Stimulated activated CD4-positive, alpha-beta T cell treated with anti-CD3 and anti-CD28 coated beads, Interleukin-4, amount 100 ng/mL, for 24 hours (primary cell): ENCODE results near the gene OSGEP.
"Not testable (repeated sequence)": the region's sequence is repeated elsewhere in the genome, so short reads cannot be mapped to it uniquely, and the experiment has no call there.

ENCODE experiments used
- DNase-seq: peaks from one replicate; pipeline ENCODE4 v3.0.0-alpha.2; 2020

OSGEP gene

DNA sequence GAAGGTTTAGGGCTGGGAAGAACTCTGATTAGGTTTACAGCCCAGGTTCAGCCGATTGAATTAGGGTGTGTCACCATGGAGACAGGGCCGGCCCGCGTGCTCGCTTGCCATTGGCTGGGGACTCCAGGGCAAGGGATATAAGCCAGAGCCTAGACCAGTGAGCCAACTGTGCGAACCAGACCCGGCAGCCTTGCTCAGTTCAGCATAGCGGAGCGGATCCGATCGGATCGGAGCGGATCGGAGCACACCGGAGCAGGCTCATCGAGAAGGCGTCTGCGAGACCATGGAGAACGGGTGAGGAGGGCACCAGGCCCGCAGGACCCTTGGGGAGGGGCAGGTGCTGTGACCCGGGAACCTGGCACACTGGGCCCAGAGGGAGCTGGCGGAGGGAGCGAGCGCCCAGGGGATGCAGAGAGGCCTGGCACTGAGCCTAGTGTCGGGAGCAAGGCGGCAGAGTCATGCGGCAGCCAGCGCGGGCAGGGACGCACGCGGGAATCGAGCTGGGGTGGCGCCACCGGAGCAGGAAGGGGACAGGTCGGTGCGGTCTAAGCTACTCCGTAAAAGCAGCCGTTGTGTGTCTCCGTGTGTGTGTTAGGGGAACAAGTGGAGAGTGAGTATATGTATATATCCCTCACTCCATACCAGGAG lies 14.8 kb upstream of the OSGEP start, which contains the start of gene PNP:
PNP (plus strand) TSS at position 165 of the 648 bp plus-strand sequence; CDS start at position 284, 119 bp downstream.
- peak; percentile 92 for DNase-seq

DNA sequence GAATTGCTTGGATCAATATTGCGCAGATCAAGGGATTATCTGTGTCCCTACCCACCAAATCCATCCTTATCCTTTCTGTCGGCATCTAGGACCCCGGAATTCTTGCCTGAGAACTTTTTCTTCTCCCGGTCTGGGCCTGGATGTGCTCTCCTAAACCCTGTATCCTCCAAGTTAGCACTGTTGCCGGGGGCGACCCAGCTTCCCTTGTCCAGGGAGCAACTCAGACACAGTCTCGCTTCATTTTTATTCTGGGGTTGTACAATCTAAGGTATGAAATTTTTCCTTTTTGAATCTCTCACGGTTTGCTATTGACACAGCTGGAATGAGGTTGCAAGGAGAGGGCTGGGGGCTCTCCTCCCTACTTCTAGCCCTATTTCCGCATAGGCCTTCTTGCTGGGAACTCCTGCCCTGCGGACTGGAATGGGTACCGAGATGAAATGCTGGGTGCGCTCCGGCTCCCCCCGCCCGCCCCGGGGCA lies 14.2 kb upstream of the OSGEP start:
- no peak for DNase-seq

DNA sequence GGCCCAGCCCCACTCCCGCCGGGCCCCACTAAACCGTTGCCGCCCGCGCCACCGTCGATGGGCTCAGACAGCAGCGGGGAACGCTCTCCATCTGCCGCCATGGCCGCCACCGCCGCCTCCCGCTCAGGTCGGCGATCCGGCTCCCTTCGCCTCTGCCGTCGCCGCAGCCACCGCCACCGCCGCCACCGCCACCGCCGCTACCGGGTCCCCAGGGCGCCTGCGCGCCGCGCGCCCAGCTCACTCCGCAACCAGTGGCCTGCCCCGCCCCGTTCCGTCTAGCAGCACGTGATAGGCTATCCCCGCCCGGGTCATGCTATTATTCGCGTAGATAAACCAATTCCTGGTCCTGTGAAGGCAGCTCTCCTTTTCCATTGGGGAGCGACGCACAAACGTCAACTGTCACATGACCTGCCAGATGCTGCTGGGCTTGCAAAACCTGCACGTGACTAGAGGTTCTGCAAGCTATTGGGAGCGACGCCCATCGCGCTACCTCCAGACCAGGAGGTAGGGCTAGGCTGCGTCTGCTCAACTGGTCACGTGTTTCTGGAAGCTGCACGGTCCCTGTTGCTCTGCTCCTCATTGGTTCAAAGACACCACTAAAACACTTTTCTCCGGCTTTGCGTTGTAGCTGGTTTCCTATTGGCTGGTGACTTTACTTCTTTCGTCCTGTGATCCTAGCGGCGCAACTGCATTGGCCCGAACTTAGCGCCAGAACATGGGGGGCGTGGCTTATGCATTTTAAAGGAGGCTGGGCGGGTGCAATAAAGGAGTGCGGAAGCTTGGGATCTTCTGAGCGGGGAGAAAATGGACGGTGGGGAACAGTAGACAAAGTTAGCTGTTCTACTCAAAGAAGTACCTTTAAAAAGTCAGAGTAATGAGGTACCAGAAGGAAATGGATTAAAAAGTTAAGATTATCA lies 6.9 kb upstream of the OSGEP start, which contains the start of gene PIP4P1:
PIP4P1 (minus strand) TSS at position 210 of the 917 bp plus-strand sequence; CDS start at position 101, 109 bp downstream.
- peak; percentile 99 for DNase-seq

DNA sequence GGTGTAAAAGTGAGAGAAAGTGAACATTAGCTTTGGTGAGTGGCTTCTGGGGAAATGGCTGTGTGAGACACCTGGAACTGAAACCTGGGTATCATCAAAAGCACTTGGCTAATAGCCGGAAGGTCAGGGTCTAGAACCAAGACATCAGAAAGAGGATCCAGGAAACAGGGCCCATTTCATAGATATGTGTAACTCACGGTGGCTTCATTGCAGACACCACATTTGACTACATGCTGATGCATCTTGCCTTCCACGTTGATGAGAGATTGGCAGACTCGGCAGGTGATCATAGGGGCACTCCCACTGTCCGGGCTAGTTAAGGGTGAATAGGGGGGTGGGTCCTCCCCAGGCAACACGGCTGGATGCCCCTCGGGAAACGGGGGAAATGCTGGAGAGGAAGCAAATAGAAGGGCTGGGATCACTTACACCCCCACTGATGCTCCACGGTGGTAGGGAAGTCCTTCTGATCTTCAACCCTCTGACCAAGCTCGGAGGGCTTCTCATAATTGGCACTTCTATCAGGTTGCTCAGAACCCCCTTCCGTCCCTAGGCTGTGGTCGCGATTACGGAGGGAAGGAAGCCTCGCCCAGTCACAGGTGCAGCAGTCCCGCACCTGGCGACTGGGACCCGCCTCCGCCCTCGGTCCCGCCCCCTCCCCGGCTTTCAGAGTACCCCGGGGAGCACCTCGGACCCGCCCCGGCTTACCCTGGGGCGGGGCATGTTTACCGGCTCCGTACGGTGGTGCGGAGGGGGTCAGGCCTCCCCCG lies 6.0 kb upstream of the OSGEP start:
- DNase-seq: peak; percentile 43

DNA sequence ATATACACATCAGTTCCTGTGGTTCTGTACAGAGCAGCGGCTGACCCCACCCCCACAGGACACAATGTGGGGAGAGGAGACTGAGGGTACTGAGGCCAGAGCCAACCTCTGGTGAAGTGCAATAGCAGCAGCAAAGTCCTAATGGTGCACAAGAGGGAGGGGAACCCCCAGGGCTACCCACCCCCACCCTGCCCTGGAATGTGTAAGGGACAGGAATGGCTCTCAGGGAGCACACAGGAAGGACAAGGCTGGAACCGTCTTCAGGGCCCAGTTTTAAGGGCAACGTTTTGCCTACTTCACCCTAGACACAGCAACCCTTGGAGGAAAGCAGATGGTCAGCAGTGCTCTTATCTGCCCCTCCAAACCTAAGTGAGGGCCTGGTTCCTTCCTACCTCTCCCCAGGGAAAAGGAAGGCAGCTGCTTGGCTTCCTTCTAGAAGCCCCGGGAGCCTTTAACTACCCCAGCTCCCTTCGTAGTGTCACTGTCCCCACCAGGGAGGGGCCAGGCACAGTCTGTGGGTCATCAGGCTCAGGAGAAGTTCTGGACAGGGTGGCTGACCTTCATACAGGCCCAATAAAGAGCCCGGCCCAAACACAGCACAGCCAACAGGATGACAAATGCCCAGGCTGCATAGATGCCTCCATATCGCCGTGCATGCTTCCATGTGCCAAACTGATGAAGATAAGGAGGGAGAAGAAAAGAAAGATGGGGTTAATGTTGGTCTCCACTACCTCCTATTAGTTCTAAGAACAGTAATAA lies 3.6 kb upstream of the OSGEP start:
- no peak for DNase-seq

DNA sequence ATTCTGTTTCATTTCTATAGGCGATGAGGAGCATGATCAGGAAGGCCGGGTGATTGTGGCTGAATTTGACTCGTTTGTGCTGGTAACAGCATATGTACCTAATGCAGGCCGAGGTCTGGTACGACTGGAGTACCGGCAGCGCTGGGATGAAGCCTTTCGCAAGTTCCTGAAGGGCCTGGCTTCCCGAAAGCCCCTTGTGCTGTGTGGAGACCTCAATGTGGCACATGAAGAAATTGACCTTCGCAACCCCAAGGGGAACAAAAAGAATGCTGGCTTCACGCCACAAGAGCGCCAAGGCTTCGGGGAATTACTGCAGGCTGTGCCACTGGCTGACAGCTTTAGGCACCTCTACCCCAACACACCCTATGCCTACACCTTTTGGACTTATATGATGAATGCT lies 2.4 kb upstream of the OSGEP start:
- DNase-seq: no peak

DNA sequence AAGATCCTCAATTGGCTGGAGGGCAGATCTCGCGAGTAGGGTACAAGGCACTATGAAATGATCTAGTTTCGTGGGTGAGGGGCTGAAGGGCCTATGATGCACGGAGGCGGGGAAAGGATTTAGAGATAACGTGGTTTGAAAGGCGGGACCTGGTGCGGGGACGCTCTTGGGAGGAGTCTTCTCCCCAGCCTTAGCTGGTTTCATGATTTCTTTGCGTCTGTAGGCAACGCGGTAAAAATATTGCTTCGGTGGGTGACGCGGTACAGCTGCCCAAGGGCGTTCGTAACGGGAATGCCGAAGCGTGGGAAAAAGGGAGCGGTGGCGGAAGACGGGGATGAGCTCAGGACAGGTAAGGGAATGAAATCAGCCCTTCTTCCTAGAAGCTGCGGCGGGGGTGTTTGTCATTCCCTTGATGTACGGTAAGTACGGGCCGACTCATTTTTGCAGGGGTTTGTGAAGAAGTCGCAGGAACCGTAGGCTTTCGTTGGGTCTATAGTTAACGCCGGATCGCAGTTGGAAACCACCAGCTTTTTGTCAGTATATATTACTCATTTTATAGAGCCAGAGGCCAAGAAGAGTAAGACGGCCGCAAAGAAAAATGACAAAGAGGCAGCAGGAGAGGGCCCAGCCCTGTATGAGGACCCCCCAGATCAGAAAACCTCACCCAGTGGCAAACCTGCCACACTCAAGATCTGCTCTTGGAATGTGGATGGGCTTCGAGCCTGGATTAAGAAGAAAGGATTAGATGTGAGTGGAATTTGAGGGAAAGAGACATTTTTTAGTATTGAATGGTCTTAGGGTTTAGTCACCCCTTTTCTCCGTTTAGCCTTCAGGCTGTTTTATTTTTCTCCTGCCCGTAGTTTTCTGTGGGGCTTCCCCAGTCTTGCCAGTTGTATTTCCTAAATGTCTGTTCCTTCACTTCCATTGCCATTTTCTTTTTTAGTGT lies 1.0 kb upstream of the OSGEP start:
- DNase-seq: no peak

DNA sequence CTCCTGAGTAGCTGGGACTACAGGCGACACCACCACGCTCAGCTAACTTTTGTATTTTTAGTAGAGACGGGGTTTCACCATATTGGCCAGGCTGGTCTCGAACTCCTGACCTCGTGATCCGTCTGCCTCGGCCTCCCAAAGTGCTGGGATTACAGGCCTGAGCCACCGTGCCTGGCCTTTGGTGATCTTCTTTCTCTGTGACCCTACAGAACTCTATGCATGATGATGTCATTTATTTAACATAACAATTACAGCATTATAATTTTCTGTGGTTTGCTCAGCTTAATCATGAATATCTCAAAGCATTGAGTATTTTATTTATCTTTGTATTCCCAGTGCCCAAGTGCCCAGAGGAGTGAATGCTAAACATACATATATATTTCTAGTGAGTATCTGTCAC lies 1.8 kb downstream of the OSGEP start:
- DNase-seq: not testable (repeated sequence)

DNA sequence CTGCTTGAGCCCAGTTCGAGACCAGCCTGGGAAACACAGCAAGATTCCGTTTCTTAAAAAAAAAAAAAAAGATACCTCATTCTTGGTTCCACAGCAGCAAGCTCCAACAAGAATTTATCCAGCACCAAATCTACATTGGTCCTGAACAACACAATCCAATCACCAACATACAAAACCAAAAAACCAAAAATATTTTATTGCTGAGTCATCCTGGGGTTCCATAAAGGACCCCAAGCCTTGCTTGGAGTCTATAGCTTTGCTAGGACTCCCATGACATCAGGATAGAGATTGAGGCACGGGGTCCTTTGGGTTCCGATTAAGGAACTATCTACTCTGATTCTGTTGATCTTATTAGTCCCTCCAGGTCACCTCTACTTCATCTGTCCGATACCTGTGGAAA lies 7.7 kb downstream of the OSGEP start:
- no peak for DNase-seq

DNA sequence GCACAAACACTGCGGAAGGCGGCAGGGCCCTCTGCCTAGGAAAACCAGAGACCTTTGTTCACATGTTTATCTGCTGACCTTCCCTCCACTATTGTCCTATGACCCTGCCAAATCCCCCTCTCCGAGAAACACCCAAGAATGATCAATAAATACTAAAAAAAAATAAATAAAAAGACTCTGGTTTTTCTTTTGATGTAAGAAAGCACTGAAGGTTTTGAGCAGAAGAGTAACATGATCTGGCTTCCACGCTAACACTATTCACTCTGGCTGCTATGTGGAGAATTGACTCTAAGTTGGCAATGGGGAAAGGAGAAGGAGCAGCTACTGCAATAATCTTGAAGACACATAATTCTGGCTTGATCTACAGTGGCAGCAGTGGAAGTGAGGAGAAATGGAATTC lies 11.0 kb downstream of the OSGEP start:
- not testable (repeated sequence) for DNase-seq

DNA sequence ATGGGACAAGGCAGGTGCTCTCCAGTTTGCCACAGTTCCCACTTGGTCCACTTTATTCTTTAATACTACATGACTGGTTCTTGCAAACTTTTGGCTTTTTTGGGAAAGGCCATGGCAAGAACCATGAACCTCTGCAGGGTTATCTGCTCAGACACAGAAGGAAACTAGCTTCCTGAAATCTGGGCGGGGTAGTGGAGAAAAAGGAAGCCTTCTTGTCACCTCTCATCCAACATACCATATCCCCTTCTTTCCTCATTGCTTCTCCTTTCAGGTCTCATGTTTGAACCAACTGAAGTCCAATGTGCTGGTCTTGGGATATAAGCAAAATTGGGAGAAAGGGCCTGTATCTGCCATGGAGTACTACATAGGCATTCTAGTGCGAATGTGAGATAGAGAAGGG lies 13.2 kb downstream of the OSGEP start:
- no peak for DNase-seq

DNA sequence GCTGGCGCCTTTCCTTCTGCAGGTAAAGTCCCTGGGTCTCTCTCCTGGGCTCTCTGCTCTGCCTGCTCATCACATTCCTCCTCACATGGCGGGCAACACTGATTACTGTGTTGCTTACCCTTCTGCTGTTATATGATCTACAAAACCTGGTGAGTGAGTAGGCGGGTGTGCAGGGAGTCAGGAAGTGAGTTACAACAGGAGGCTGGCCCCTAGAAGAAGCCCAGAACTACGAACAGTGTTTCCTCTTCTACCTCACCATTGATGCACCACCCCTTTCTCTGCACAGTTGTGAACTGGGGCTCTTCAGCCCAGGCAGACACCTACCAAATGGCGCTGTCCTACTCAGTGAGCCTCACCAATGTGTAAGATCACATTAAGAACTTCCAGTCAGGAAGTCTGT lies 13.7 kb downstream of the OSGEP start:
- peak; percentile 22 for DNase-seq

DNA sequence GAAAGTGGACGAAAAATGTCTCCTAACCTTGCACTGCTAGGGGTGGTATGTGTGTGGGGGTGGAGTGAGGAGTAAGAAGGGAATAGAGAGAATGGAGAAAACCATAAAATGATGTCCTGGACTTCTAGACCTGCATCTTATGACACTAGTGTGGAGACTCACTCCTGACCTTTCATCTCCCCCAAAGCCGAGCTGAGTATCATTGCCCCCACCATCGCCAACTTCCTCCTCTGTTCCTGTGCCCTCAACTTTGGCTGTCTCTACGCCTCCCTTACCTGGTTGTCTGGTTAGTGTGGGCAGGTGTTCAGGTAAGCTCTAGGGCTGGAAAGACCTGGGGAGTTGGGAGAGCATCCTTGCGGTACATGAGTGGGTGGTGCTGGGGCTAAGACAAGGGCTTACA lies 14.1 kb downstream of the OSGEP start:
- DNase-seq: no peak

DNA sequence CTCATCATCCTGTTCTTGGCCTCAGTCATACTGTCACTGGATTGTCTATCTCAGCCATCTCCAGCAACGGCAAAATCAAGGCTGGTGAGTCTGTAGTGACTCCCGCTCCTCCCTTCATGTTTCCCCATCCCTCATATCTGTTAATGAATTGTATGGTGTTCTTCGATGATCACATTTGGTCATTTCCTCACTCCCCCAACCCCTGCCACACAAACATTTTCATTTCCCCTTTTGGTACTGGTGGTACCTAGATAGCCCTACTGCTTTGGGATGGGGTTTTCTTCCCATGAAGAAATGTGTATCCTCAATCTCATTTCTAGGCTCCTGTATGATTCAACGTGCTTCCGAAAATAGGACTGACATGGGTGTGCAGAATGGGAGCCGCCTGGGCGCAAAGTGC lies 15.9 kb downstream of the OSGEP start:
- DNase-seq: no peak

DNA sequence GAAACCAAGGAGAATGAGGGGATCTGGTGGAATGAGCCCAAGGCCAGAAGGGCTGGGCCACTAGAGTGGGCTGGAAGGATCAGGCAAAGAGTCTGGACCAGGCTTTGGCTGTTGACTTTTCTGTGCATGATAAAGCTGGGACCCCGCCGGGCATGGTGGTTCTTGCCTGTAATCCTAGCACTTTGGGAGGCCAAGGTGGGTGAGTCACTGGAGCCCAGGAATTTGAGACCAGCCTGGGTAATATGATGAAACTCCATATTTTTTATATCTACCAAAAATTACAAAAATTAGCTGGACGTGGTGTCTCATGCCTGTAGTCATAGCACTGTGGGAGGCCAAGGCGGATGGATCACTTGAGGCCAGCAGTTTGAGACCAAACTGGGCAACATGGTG lies 18.3 kb downstream of the OSGEP start:
- DNase-seq: no peak

DNA sequence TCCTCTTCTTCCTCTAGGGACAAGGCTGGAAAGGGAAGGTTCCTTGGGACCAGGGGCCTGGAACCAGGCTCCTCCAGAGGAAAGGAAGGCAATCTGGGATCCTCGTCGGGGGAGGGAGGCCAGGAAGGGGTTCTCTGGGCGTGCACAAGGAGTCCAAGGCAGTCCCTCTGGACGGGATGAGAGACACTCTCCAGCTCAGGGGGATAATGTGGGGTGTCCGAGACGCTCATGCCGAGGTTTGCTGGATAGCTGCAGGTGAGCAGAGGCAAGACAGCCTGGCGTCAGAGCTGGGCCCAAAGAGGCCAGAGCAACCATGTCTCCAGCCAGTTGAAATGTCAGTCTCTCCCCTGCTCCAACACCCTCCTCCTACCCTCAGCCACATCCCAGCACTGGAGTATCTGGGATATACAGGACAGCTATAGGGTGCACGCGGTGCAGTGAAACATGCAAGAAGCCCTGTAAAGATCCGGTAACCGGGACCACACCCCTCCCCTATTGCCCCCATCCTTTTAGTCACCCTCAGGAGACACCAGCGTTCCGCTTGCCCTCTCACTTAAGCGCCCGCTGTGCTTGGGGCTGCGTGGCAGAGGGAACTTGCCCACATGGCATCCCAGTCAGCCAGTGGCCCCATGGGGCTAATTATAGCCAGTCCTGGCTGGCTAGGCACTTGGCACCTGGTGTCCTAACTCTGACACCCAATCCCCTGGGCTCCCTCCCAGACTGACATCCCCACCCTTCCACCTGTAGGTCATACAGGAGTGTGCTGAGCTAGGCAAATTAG lies 18.8 kb downstream of the OSGEP start, which contains the start of gene KLHL33:
KLHL33 (minus strand) TSS at position 585 of the 781 bp plus-strand sequence; CDS start at position 230, 355 bp downstream.
- DNase-seq: no peak

DNA sequence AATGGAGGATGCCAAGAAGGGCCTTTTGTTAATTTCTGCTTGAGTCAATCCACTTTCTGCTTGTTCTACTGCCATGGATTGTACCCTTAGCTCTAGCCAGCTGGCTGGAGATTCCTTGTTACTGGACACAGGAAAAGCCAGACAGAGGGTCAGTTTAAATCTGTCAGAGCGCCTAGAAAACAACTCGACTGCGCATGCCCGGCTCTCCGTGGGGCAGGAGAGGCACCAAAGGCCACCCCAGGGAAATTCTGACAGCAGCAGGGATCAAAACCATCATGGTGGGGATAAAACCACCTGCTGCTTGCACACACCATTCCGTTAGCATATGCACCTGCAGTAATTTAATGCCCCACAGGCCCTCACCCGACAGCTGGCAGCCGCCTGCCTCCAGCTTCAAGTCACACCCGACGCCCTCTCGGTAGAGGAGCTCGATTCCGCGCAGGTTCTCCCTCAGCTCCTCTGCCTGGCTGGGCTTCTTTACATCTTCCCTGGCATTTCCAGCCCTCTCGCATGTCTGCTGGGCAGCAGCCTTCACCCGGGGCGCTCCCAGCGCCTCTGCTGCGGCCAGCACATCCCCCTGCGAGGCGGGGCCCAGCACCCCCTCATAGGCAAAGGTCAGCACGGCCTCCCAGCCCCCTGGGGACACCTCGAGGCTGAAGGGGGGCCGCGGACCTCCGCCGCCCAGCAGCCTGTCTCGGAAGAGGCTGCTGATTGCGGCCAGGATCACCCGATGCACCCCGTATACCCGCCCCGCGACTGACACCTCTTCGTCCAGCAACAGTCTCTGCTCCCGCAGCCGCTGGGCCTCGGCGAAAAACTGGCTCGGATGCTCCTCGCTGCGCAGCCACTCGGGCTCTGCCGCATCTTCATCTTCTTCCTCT lies 19.7 kb downstream of the OSGEP start:
- no peak for DNase-seq

DNA sequence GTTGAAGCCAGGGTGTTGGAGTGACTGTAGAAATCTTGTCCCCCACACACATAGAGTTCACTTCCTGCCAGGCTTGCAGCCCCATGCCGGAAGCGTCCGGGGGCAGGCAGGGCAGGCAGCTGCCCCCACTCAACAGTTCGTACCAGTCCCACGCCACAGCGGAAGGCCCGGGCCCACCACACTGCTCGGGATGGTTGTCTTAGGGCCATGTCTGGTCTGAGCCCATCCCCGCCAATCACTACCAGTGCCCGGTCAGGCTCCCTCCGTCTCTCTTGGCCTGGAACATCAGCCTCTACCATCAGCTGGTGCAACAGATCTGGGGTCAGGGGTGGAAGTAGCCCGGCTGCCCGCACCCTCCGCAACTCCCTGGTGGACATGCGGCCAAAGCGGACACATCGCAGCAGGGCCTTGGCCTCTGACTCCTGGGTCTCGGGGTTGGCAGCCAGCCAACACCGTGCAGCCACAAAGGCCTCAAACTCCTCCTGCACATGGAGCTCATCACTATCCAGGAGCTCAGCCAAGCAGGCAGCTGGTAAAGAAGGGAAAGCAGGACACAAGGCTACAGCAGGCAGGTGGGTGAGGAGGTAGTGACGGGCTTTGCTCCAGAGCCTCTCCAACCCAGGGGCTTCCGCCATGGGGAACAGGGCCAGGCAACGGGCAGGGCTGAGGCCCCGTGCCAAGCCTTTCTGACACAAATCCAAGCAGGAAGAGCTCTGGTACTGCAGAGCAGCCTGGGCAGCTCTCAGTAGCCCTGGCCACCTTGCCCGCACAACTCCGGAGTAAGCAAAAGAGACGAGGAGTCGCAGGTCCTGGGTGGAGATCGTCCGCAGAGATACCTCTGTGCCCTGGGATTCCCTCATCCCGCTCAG lies 24.6 kb downstream of the OSGEP start:
- DNase-seq: no peak
